ENCODE results near the gene SF3B5.
"Not testable (repeated sequence)": the region's sequence is repeated elsewhere in the genome, so short reads cannot be mapped to it uniquely, and the experiment has no call there.

The SF3B5 gene

DNA sequence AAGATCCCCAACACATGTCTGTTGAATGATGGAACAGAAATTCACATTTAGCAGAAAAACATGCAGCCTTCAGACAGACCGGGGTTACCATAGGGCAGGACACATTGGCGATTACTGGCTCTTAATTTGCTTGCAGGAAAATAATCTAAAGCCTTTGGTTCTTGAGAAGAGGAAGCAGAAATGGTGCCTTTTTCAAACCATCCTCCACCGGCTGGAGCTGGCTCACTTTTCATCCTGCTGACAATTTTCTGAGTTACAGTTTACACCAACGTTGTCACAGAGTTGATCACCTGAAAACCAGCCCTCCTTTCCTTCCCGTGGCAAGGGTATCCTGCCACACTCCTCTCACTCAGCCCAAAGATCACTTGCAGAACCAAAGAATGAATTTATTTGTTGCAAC lies 32.6 kb downstream of the SF3B5 start:
- DNase-seq: no peak

- no peak for DNase-seq
Measured at GRCh38 chr6:144059139-144059538, 36.2 kb downstream of the SF3B5 start.

- no peak for DNase-seq
Measured at GRCh38 chr6:144055121-144055931, 40.0 kb downstream of the SF3B5 start.

DNA sequence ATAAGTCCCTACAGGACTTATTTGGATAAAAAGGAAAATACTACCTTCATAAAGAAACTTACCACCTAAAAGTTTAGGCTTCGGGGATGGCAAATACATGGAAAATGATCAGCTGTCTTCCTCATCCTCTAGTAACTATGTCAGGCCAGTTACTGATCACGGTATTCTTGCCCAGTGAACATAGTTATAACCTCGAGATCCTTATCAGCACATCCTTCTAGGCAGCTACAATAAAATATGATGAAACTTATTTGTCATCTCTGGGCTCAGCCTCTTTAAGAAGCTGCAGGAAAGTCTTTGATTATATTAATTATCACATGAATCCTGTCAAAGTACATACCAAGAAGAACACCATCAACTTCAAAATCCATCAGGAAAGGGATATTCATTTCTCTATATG lies 41.8 kb downstream of the SF3B5 start:
- no peak for DNase-seq

DNA sequence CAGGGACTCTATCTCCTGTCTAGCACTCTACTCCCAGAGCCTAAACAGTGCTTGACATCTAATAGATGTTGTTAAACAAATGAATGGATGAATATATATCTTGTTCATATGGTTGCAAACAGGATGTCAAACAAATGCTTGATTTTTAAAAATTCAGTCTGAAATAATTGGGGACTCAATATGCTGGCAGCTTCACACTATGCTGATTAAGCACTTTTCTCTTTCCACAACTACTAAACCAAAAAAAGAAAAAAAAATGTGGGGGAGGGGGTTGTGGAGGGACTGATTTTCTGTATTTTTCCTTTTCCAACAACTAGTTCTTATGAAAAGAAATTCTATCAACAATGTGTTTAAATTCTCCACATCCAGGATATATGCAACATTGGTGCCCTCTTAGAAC lies 42.9 kb downstream of the SF3B5 start:
- no peak for DNase-seq

GRCh38 chr6:144049386-144049785 lies 46.0 kb downstream of the SF3B5 start:
- DNase-seq: no peak

DNA sequence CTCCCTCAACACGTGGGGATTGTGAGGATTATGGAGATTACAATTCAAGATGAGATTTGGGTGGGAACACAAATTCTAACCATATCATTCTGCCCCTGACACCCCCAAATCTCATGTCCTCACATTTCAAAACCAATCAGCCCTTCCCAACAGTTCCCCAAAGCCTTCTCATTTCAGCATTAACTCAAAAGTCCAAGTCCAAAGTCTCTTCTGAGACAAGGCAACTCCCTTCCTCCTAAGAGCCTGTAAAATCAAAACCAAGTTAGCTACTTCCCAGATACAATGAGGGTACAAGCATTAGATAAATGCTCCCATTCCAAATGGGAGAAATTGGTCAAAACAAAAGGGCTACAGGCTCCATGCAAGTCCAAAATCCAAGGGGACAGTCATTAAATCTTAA lies 47.7 kb downstream of the SF3B5 start:
- DNase-seq: no peak

DNA sequence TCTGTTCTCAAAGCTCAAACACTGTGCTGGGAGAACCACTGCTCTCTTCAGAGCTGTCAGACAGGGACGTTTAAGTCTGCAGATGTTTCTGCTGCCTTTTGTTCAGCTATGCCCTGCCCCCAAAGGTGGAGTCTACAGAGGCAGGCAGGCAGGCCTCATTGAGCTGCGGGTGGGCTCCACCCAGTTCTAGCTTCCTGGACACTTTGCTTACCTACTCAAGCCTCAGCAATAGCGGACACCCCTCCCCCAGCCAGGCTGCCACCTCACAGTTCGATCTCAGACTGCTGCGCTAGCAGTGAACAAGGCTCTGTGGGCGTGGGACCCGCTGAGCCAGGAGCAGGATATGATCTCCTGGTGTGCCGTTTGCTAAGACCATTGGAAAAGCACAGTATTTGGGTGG lies 48.7 kb downstream of the SF3B5 start:
- not testable (repeated sequence) for DNase-seq

DNA sequence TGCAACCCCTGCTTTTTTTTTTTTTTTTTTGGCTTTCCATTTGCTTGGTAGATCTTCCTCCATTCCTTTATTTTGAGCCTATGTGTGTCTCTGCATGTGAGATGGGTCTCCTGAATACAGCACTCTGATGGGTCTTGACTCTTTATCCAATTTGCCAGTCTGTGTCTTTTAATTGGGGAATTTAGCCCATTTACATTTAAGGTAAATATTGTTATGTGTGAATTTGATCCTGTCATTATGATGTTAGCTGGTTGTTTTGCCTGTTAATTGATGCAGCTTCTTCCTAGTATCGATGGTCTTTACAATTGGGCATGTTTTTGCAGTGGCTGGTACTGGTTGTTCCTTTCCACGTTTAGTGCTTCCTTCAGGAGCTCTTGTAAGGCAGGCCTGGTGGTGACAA lies 50.4 kb downstream of the SF3B5 start:
- not testable (repeated sequence) for DNase-seq
